GM06990 (cell line): ENCODE measurements around the gene OSMR.

ENCODE experiments used
- DNase-seq: peaks from one replicate; pipeline ENCODE4 v3.0.0-alpha.2; 2011; ENCODE audit not compliant: insufficient read length; ENCODE audit errors: extremely low read depth
- H3K27me3 ChIP-seq: replicated peaks from 2 replicates; pipeline ENCODE4 v1.6.0; 2011; ENCODE audit warnings: low read length; ENCODE audit not compliant: control insufficient read depth, insufficient read depth
- H3K36me3 ChIP-seq: 2 replicates; pipeline ENCODE4 v1.5.1; 2011; ENCODE audit warnings: low read length; ENCODE audit not compliant: control insufficient read depth, insufficient read depth
- H3K4me3 ChIP-seq: replicated peaks from 2 replicates; pipeline ENCODE4 v1.5.1; 2011; ENCODE audit warnings: low read depth, mild to moderate bottlenecking, control low read depth, low read length
- CTCF ChIP-seq: IDR thresholded peaks from 2 replicates; pipeline ENCODE4 v1.5.1; 2011; ENCODE audit warnings: low read length, control low read depth, mild to moderate bottlenecking, inconsistent platforms; ENCODE audit not compliant: insufficient read depth, poor library complexity, severe bottlenecking

OSMR gene

GRCh38 chr5:38832810-38833209, 13.0 kb upstream of the OSMR start:
- H3K36me3 ChIP-seq = no peaks in the 10 kb centered on the region
- no peak for TF ChIP-seq CTCF
- H3K27me3 ChIP-seq = no peaks in the 10 kb centered on the region
- no peak overlapping the region for H3K4me3 ChIP-seq
- DNase-seq = no peak

GRCh38 chr5:38835887-38836286, 9.9 kb upstream of the OSMR start:
- Histone ChIP-seq H3K36me3 (no peaks in the 10 kb centered on the region), H3K27me3 (no peaks in the 10 kb centered on the region), H3K4me3 (no peak overlapping the region)
- DNase-seq = no peak
- TF ChIP-seq CTCF = no peak

GRCh38 chr5:38837416-38837815, 8.4 kb upstream of the OSMR start:
- DNase-seq = no peak
- H3K27me3 ChIP-seq = no peaks in the 10 kb centered on the region; the same call in 1 of the 2 replicates
- no peaks in the 10 kb centered on the region for H3K36me3 ChIP-seq
- TF ChIP-seq CTCF = no peak
- H3K4me3 ChIP-seq = no peak overlapping the region

GRCh38 chr5:38837932-38838331, 7.9 kb upstream of the OSMR start:
- TF ChIP-seq CTCF = no peak
- Histone ChIP-seq H3K4me3 (no peak overlapping the region), H3K36me3 (no peaks in the 10 kb centered on the region), H3K27me3 (no peaks in the 10 kb centered on the region; the same call in 1 of the 2 replicates)
- DNase-seq = no peak

- Histone ChIP-seq H3K36me3 (no peaks in the 10 kb centered on the region), H3K4me3 (no peak overlapping the region), H3K27me3 (peaks cover 2% of the 10 kb centered on the region; the same call in 1 of the 2 replicates)
- no peak for DNase-seq
- no peak for TF ChIP-seq CTCF
Observed at GRCh38 chr5:38843665-38844064, 2.1 kb upstream of the OSMR start.

GRCh38 chr5:38846379-38847011, 683 bp downstream of the OSMR start:
- Histone ChIP-seq H3K36me3 (no peaks in the 10 kb centered on the region), H3K4me3 (no peak overlapping the region), H3K27me3 (peaks cover 2% of the 10 kb centered on the region; the same call in 1 of the 2 replicates)
- TF ChIP-seq CTCF = no peak
- DNase-seq = no peak
